Measurements from ENCODE around the gene SLAMF9.

DNA sequence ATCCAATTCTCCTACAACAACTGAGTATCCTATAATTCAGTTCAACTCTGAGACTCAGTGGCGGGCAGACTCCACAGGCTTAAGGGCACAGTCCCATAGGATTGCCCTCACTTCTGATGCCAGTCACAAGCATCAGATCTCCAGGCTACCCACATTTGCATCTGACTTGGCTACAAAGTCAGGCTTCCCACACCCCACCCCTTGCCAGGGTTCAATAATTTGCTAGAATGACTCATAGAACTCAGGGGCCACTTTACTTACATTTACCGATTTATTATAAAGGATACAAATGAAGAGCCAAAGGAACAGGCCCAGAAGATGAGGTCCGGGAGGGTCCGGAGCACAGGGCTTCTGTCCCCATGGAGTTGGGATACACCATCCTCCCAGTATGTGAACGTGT is 36.0 kb upstream of the SLAMF9 start:
- TF ChIP-seq TEAD4 (IDR thresholded peaks at IDR 0.05), result no peak
- no peak for TF ChIP-seq RAD21 (IDR thresholded peaks at IDR 0.05; ENCODE audit: low read depth)
- no peak for TF ChIP-seq MAX (IDR thresholded peaks at IDR 0.05)
- TF ChIP-seq TCF12 (IDR thresholded peaks at IDR 0.05; ENCODE audit: low read depth), result no peak
- TF ChIP-seq, protein P1, sequence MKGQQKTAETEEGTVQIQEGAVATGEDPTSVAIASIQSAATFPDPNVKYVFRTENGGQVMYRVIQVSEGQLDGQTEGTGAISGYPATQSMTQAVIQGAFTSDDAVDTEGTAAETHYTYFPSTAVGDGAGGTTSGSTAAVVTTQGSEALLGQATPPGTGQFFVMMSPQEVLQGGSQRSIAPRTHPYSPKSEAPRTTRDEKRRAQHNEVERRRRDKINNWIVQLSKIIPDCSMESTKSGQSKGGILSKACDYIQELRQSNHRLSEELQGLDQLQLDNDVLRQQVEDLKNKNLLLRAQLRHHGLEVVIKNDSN (IDR thresholded peaks at IDR 0.05), result no peak
- TF ChIP-seq CREB1 (IDR thresholded peaks at IDR 0.05; ENCODE audit: low read depth), result no peak
- TF ChIP-seq, protein P2, sequence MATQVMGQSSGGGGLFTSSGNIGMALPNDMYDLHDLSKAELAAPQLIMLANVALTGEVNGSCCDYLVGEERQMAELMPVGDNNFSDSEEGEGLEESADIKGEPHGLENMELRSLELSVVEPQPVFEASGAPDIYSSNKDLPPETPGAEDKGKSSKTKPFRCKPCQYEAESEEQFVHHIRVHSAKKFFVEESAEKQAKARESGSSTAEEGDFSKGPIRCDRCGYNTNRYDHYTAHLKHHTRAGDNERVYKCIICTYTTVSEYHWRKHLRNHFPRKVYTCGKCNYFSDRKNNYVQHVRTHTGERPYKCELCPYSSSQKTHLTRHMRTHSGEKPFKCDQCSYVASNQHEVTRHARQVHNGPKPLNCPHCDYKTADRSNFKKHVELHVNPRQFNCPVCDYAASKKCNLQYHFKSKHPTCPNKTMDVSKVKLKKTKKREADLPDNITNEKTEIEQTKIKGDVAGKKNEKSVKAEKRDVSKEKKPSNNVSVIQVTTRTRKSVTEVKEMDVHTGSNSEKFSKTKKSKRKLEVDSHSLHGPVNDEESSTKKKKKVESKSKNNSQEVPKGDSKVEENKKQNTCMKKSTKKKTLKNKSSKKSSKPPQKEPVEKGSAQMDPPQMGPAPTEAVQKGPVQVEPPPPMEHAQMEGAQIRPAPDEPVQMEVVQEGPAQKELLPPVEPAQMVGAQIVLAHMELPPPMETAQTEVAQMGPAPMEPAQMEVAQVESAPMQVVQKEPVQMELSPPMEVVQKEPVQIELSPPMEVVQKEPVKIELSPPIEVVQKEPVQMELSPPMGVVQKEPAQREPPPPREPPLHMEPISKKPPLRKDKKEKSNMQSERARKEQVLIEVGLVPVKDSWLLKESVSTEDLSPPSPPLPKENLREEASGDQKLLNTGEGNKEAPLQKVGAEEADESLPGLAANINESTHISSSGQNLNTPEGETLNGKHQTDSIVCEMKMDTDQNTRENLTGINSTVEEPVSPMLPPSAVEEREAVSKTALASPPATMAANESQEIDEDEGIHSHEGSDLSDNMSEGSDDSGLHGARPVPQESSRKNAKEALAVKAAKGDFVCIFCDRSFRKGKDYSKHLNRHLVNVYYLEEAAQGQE (IDR thresholded peaks at IDR 0.05; ENCODE audit: low read depth), result no peak
- no peak for TF ChIP-seq EP300 (IDR thresholded peaks at IDR 0.05; ENCODE audit: borderline replicate concordance)

Data from Ishikawa (cell line).